A673 (cell line): ENCODE data around the gene NEK6.

Source experiments
- EZH2 ChIP-seq: fragments of 200-600 bp; sonication (generic); IDR thresholded peaks from 2 replicates; pipeline ENCODE4 v1.6.1; 2017; ENCODE audit warnings: borderline replicate concordance, low read depth, mild to moderate bottlenecking, mixed read lengths, antibody characterized with exemption, low read length; ENCODE audit not compliant: poor library complexity, severe bottlenecking
- TF ChIP-seq, protein P1 (sequence below): fragments of 300-800, 200-600 bp; sonication (generic); conservative IDR thresholded peaks from 2 replicates; pipeline ENCODE4 v1.5.1; 2017; ENCODE audit warnings: low read depth, mild to moderate bottlenecking, antibody characterized with exemption, low read length, moderate library complexity, mixed read lengths

- TF ChIP-seq, protein P1, sequence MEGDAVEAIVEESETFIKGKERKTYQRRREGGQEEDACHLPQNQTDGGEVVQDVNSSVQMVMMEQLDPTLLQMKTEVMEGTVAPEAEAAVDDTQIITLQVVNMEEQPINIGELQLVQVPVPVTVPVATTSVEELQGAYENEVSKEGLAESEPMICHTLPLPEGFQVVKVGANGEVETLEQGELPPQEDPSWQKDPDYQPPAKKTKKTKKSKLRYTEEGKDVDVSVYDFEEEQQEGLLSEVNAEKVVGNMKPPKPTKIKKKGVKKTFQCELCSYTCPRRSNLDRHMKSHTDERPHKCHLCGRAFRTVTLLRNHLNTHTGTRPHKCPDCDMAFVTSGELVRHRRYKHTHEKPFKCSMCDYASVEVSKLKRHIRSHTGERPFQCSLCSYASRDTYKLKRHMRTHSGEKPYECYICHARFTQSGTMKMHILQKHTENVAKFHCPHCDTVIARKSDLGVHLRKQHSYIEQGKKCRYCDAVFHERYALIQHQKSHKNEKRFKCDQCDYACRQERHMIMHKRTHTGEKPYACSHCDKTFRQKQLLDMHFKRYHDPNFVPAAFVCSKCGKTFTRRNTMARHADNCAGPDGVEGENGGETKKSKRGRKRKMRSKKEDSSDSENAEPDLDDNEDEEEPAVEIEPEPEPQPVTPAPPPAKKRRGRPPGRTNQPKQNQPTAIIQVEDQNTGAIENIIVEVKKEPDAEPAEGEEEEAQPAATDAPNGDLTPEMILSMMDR: no peak
- TF ChIP-seq EZH2: no peak
These were observed 118.6 kb downstream of the NEK6 start for GRCh38 chr9:124376329-124376728.
